Sigmoid colon (tissue), 7 donors: ENCODE data around the gene GPRC5B. TPM values are rescaled to one million over a fixed set of nuclear protein-coding genes. Genes with fewer than 3 reads are reported as not detected.

Experiments
- DNase-seq: peaks from one replicate; pipeline ENCODE4 v3.0.0-alpha.2; 2019
- H3K27ac ChIP-seq, 4 donors: fragments of 200-600 bp; sonication (generic); one replicate each; pipeline ENCODE4 v1.5.1; 2016 to 2019; ENCODE audit warnings: mild to moderate bottlenecking in 1 of 4
- H3K27me3 ChIP-seq, 3 donors: fragments of 200-600 bp; sonication (generic); one replicate each; pipeline ENCODE4 v1.5.1; 2019; ENCODE audit warnings: mild to moderate bottlenecking in 1 of 3
- H3K36me3 ChIP-seq, 4 donors: fragments of 200-600 bp; sonication (generic); one replicate each; pipeline ENCODE4 v1.5.1; 2016 to 2019
- H3K4me1 ChIP-seq, 4 donors: fragments of 200-600 bp; sonication (generic); one replicate each; pipeline ENCODE4 v1.5.1; 2017 to 2019
- H3K4me3 ChIP-seq, 4 donors: fragments of 200-600 bp; sonication (generic); one replicate each; pipeline ENCODE4 v1.5.1; 2017 to 2019; ENCODE audit warnings: mild to moderate bottlenecking in 2 of 4, moderate library complexity in 1 of 4
- H3K9me3 ChIP-seq, 4 donors: fragments of 200-600 bp in 3 of 4; sonication (generic) in 3 of 4; one replicate each; pipeline versions ENCODE4 v1.5.1 to v1.6.1; 2013 to 2019
- CTCF ChIP-seq, 4 experiments: fragments of 450-650 bp in 3 of 4; fragments of 200-600 bp in 1 of 4; IDR thresholded peaks; one replicate each; pipeline ENCODE4 v1.5.1; 2016 to 2019; ENCODE audit warnings: antibody characterized with exemption in 4 of 4, mild to moderate bottlenecking in 3 of 4, moderate library complexity in 2 of 4
- EP300 ChIP-seq, 4 donors: sonication (generic); formaldehyde crosslinking; IDR thresholded peaks; one replicate each; pipeline ENCODE4 v1.6.1; 2017; ENCODE audit warnings: antibody characterized with exemption in 4 of 4
- POLR2A ChIP-seq, 2 donors: fragments of 450-650 bp; IDR thresholded peaks; one replicate each; pipeline ENCODE4 v1.6.1; 2016; ENCODE audit warnings: antibody characterized with exemption in 2 of 2, mild to moderate bottlenecking in 2 of 2, moderate library complexity in 2 of 2
- POLR2AphosphoS5 ChIP-seq, 4 donors: sonication (generic); formaldehyde crosslinking; IDR thresholded peaks; one replicate each; pipeline ENCODE4 v1.6.1; 2017; ENCODE audit warnings: antibody characterized with exemption in 4 of 4
- WGBS, 2 donors: extraction: QIAGEN DNeasy Blood & Tissue Kit; methylation state at CpG; one replicate each; pipeline ENCODE4 v1.1.7; 2013; 5-methylcytosine and 5-hydroxymethylcytosine counted together
- intact Hi-C: fragments of 100-400 bp; cut with DNase I; formaldehyde crosslinking; loops from one replicate; pipeline ENCODE4 v1.15.1; 2023
- polyA plus RNA-seq, 3 donors: library from polyadenylated mRNA; stranded (reverse); fragments of 200-250 nt; gene quantifications; one replicate each; pipeline ENCODE4 v1.2.3, GENCODE V29; 2013
- total RNA-seq, 4 donors: library from RNA; depleted of rRNA; stranded (reverse); fragments of >200 nt; gene quantifications; one replicate each; pipeline ENCODE4 v1.1.0, GENCODE V29; 2016
- donor health status: healthy with polysubstance abuse.
- donor health status: Bipolar disorder and iron deficiency.
- donor health status: healthy.

Gene GPRC5B
- total and polyA plus RNA-seq, 7 donors, result 1.6 to 20.6 (median 8.4) TPM

- Histone ChIP-seq H3K27me3 (no peaks in the 10 kb centered on the region), H3K27ac (no peak overlapping the region), H3K4me3 (no peak overlapping the region), H3K36me3 (no peaks in the 10 kb centered on the region), H3K4me1 (peaks cover 0 to 15% (median 11%) of the 10 kb centered on the region in 4 donors), H3K9me3 (no peaks in the 10 kb centered on the region)
- intact Hi-C loops, result no loop called here
- 92% methylated on average over 3 of the region's 3 CpGs for WGBS, 2 donors
- DNase-seq, result peak; percentile 24
- no peak for TF ChIP-seq POLR2AphosphoS5 (IDR thresholded peaks at IDR 0.05)
These were observed 23.5 kb downstream of the GPRC5B start for GRCh38 chr16:19861133-19861532.

GRCh38 chr16:19860166-19861041 is 24.2 kb downstream of the GPRC5B start:
- intact Hi-C loops, result no loop called here
- Histone ChIP-seq H3K27ac (no peak overlapping the region), H3K27me3 (no peaks in the 10 kb centered on the region), H3K36me3 (no peaks in the 10 kb centered on the region), H3K4me3 (no peak overlapping the region), H3K9me3 (no peaks in the 10 kb centered on the region), H3K4me1 (peaks cover 0 to 15% (median 11%) of the 10 kb centered on the region in 4 donors)
- DNase-seq, result peak; percentile 19
- WGBS, 2 donors, result 84 to 90% methylated on average over 21 of the region's 21 CpGs
- TF ChIP-seq CTCF (IDR thresholded peaks at IDR 0.05), result no peak
- no peak for TF ChIP-seq POLR2AphosphoS5 (IDR thresholded peaks at IDR 0.05)
- no peak for TF ChIP-seq EP300 (IDR thresholded peaks at IDR 0.05)
- TF ChIP-seq POLR2A (IDR thresholded peaks at IDR 0.05), result no peak

DNA sequence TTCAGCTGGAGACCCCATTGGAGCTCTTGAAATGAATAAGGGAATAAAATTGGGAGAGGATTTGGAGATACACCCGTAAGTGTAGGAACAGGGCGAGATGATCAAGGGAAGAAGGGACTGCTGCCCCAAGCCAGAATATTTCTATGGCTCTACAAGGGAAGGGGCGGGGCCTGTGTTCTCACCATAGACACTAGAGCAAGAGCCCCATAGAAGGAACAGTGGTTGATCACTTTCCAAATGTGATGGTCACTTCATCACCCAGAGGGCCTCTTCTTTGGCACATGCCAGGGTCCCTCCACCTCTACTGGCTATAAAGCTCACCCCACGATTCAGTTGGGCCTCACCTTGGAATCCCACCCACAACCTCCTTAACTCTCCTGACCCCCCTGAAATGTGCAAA is 25.0 kb downstream of the GPRC5B start:
- peak; percentile 32 for DNase-seq
- intact Hi-C loops, result no loop called here

GRCh38 chr16:19859166-19859565 is 25.5 kb downstream of the GPRC5B start:
- Histone ChIP-seq H3K4me3 (no peak overlapping the region), H3K9me3 (no peaks in the 10 kb centered on the region), H3K36me3 (no peaks in the 10 kb centered on the region), H3K4me1 (peaks cover 0 to 15% (median 11%) of the 10 kb centered on the region in 4 donors), H3K27me3 (no peaks in the 10 kb centered on the region), H3K27ac (no peak overlapping the region)
- WGBS, 2 donors, result 94 to 95% methylated on average over 9 of the region's 9 CpGs
- DNase-seq, result no peak
- no peak for TF ChIP-seq CTCF (IDR thresholded peaks at IDR 0.05)
- no peak for TF ChIP-seq POLR2AphosphoS5 (IDR thresholded peaks at IDR 0.05)
- no peak for TF ChIP-seq POLR2A (IDR thresholded peaks at IDR 0.05)
- TF ChIP-seq EP300 (IDR thresholded peaks at IDR 0.05), result no peak
- intact Hi-C loops, result no loop called here

More for the DNA sequence above, 25.0 kb downstream of the GPRC5B start:
- no peaks in the 10 kb centered on the region for H3K36me3 ChIP-seq
- peaks cover 0 to 15% (median 11%) of the 10 kb centered on the region in 4 donors for H3K4me1 ChIP-seq
- no peaks in the 10 kb centered on the region for H3K27me3 ChIP-seq
- 87 to 89% methylated on average over 4 of the region's 4 CpGs for WGBS, 2 donors
- H3K9me3 ChIP-seq, result no peaks in the 10 kb centered on the region
- no peak overlapping the region for H3K27ac ChIP-seq
- H3K4me3 ChIP-seq, result no peak overlapping the region
- TF ChIP-seq POLR2A (IDR thresholded peaks at IDR 0.05), result no peak
- TF ChIP-seq CTCF (IDR thresholded peaks at IDR 0.05), result no peak
- TF ChIP-seq POLR2AphosphoS5 (IDR thresholded peaks at IDR 0.05), result no peak
- no peak for TF ChIP-seq EP300 (IDR thresholded peaks at IDR 0.05)

GRCh38 chr16:19858340-19859018 is 26.2 kb downstream of the GPRC5B start:
- Histone ChIP-seq H3K36me3 (no peaks in the 10 kb centered on the region), H3K27ac (no peak overlapping the region), H3K4me3 (no peak overlapping the region), H3K4me1 (peaks cover 0 to 15% (median 11%) of the 10 kb centered on the region in 4 donors), H3K27me3 (no peaks in the 10 kb centered on the region), H3K9me3 (no peaks in the 10 kb centered on the region)
- 86 to 91% methylated on average over 22 of the region's 22 CpGs for WGBS, 2 donors
- intact Hi-C loops, result no loop called here
- peak; percentile 29 for DNase-seq
- TF ChIP-seq POLR2AphosphoS5 (IDR thresholded peaks at IDR 0.05) (no peak), CTCF (IDR thresholded peaks at IDR 0.05) (no peak), POLR2A (IDR thresholded peaks at IDR 0.05) (no peak), EP300 (IDR thresholded peaks at IDR 0.05) (no peak)
